Measurements from ENCODE around the gene PCYOX1L.
A peak's percentile ranks its signal among the peaks of the same experiment; 100 is the strongest.

The PCYOX1L gene

GRCh38 chr5:149314571-149315111 lies 43.2 kb upstream of the PCYOX1L start:
- TF ChIP-seq MYC (IDR thresholded peaks at IDR 0.05; ENCODE audit: low read depth, low read length) (no peak), MAX (IDR thresholded peaks at IDR 0.05; ENCODE audit: low read depth, low read length) (no peak), CTCF (IDR thresholded peaks at IDR 0.05; ENCODE audit: low read depth, low read length) (no peak), POLR2A (IDR thresholded peaks at IDR 0.05; ENCODE audit: extremely low read depth, insufficient read length) (no peak)
- DNase-seq (ENCODE audit: low read depth): no peak
- H3K4me3 ChIP-seq (ENCODE audit: low read depth, low read length): no peak overlapping the region

- TF ChIP-seq POLR2A (IDR thresholded peaks at IDR 0.05; ENCODE audit: extremely low read depth, insufficient read length) (no peak), MYC (IDR thresholded peaks at IDR 0.05; ENCODE audit: low read depth, low read length) (no peak), MAX (IDR thresholded peaks at IDR 0.05; ENCODE audit: low read depth, low read length) (no peak), CTCF (IDR thresholded peaks at IDR 0.05; ENCODE audit: low read depth, low read length) (no peak)
- DNase-seq (ENCODE audit: low read depth): no peak
- H3K4me3 ChIP-seq (ENCODE audit: low read depth, low read length): no peak overlapping the region
Measured at GRCh38 chr5:149315753-149316152, 42.1 kb upstream of the PCYOX1L start.

GRCh38 chr5:149317281-149318048 lies 40.4 kb upstream of the PCYOX1L start:
- DNase-seq (ENCODE audit: low read depth): peak; percentile 53
- no peak overlapping the region for H3K4me3 ChIP-seq (ENCODE audit: low read depth, low read length)
- TF ChIP-seq MAX (IDR thresholded peaks at IDR 0.05; ENCODE audit: low read depth, low read length) (no peak), POLR2A (IDR thresholded peaks at IDR 0.05; ENCODE audit: extremely low read depth, insufficient read length) (no peak), CTCF (IDR thresholded peaks at IDR 0.05; ENCODE audit: low read depth, low read length) (peak; percentile 66), MYC (IDR thresholded peaks at IDR 0.05; ENCODE audit: low read depth, low read length) (0 out of 2 replicates have a peak, but pooled peaks have one; percentile 20)

GRCh38 chr5:149319174-149319573 lies 38.7 kb upstream of the PCYOX1L start:
- no peak overlapping the region for H3K4me3 ChIP-seq (ENCODE audit: low read depth, low read length)
- no peak for TF ChIP-seq MAX (IDR thresholded peaks at IDR 0.05; ENCODE audit: low read depth, low read length)
- no peak for TF ChIP-seq CTCF (IDR thresholded peaks at IDR 0.05; ENCODE audit: low read depth, low read length)
- no peak for DNase-seq (ENCODE audit: low read depth)

- DNase-seq (ENCODE audit: low read depth): no peak
- TF ChIP-seq CTCF (IDR thresholded peaks at IDR 0.05; ENCODE audit: low read depth, low read length): no peak
- no peak for TF ChIP-seq MYC (IDR thresholded peaks at IDR 0.05; ENCODE audit: low read depth, low read length)
- H3K4me3 ChIP-seq (ENCODE audit: low read depth, low read length): no peak overlapping the region
Measured at GRCh38 chr5:149320791-149321330, 37.0 kb upstream of the PCYOX1L start.
